H9 (cell line): ENCODE measurements around the gene PLD5. TPM values are rescaled to one million over a fixed set of nuclear protein-coding genes. Genes with fewer than 3 reads are reported as not detected.

Source experiments
- DNase-seq: peaks from one replicate; pipeline ENCODE4 v3.0.0-alpha.2; 2017
- H2AFZ ChIP-seq: one replicate; pipeline ENCODE4 v1.6.1; 2013; ENCODE audit warnings: mild to moderate bottlenecking, low read length, control low read depth, moderate library complexity
- H2AK5ac ChIP-seq: 2 replicates; pipeline ENCODE4 v1.6.1; 2013; ENCODE audit warnings: low read length, control low read depth, mixed read lengths; ENCODE audit not compliant: insufficient read length
- H2BK120ac ChIP-seq: one replicate; pipeline ENCODE4 v1.6.1; 2013; ENCODE audit warnings: low read depth, mild to moderate bottlenecking, low read length, control low read depth, inconsistent platforms; ENCODE audit not compliant: poor library complexity, severe bottlenecking
- H2BK12ac ChIP-seq: 2 replicates; pipeline ENCODE4 v1.6.1; 2013; ENCODE audit warnings: low read length, control low read depth, mixed read lengths, low read depth; ENCODE audit not compliant: insufficient read length
- H2BK15ac ChIP-seq: 2 replicates; pipeline ENCODE4 v1.6.1; 2013; ENCODE audit warnings: low read depth, low read length, control low read depth
- H2BK20ac ChIP-seq: one replicate; pipeline ENCODE4 v1.6.1; 2013; ENCODE audit warnings: low read depth, mild to moderate bottlenecking, low read length, control low read depth, inconsistent platforms; ENCODE audit not compliant: poor library complexity, severe bottlenecking
- H2BK5ac ChIP-seq: 2 replicates; pipeline ENCODE4 v1.6.1; 2013; ENCODE audit warnings: low read length, control low read depth, mixed read lengths; ENCODE audit not compliant: insufficient read length
- H3K14ac ChIP-seq: 2 replicates; pipeline ENCODE4 v1.6.1; 2013; ENCODE audit warnings: low read length, control low read depth; ENCODE audit not compliant: insufficient read depth
- H3K18ac ChIP-seq: 2 replicates; pipeline ENCODE4 v1.6.1; 2013; ENCODE audit warnings: low read depth, mild to moderate bottlenecking, mixed read lengths, low read length, control low read depth; ENCODE audit not compliant: insufficient read length
- H3K23ac ChIP-seq: 2 replicates; pipeline ENCODE4 v1.6.1; 2013; ENCODE audit warnings: low read length, control low read depth, mixed read lengths, low read depth; ENCODE audit not compliant: insufficient read length
- H3K23me2 ChIP-seq: 2 replicates; pipeline ENCODE4 v1.6.1; 2013; ENCODE audit warnings: low read depth, mild to moderate bottlenecking, mixed read lengths, low read length, control low read depth; ENCODE audit not compliant: insufficient read length, poor library complexity, severe bottlenecking
- H3K27ac ChIP-seq: 2 replicates; pipeline ENCODE4 v1.5.1; 2013; ENCODE audit warnings: low read length, control low read depth, mixed read lengths, low read depth; ENCODE audit not compliant: insufficient read length
- H3K27me3 ChIP-seq: 2 replicates; pipeline ENCODE4 v1.6.1; 2013; ENCODE audit warnings: low read length, control low read depth, inconsistent platforms; ENCODE audit not compliant: insufficient read depth
- H3K4ac ChIP-seq: 2 replicates; pipeline ENCODE4 v1.6.1; 2013; ENCODE audit warnings: low read depth, mild to moderate bottlenecking, control low read depth, inconsistent platforms, low read length, moderate library complexity
- H3K4me1 ChIP-seq: 2 replicates; pipeline ENCODE4 v1.6.1; 2013; ENCODE audit warnings: low read length, control low read depth, inconsistent platforms; ENCODE audit not compliant: insufficient read depth
- H3K4me2 ChIP-seq: 2 replicates; pipeline ENCODE4 v1.6.1; 2013; ENCODE audit warnings: low read length, control low read depth, mixed read lengths; ENCODE audit not compliant: insufficient read length, insufficient read depth
- H3K56ac ChIP-seq: 2 replicates; pipeline ENCODE4 v1.6.1; 2013; ENCODE audit warnings: low read depth, mild to moderate bottlenecking, mixed read lengths, low read length, control low read depth; ENCODE audit not compliant: insufficient read length
- H3K79me1 ChIP-seq: 2 replicates; pipeline ENCODE4 v1.6.1; 2013; ENCODE audit warnings: low read depth, mild to moderate bottlenecking, moderate library complexity, low read length, control low read depth, inconsistent platforms; ENCODE audit not compliant: insufficient read depth, poor library complexity, severe bottlenecking
- H3K79me2 ChIP-seq: 2 replicates; pipeline ENCODE4 v1.6.1; 2013; ENCODE audit warnings: low read length, control low read depth, inconsistent platforms; ENCODE audit not compliant: insufficient read depth
- H3K9ac ChIP-seq: 2 replicates; pipeline ENCODE4 v1.6.1; 2013; ENCODE audit warnings: low read length, control low read depth, mixed read lengths; ENCODE audit not compliant: insufficient read length; ENCODE audit errors: extremely low read depth
- H3K9me3 ChIP-seq: one replicate; pipeline ENCODE4 v1.6.1; 2013; ENCODE audit warnings: low read depth, low read length, inconsistent platforms; ENCODE audit not compliant: control insufficient read depth
- H3T11ph ChIP-seq: one replicate; pipeline ENCODE4 v1.6.1; 2013; ENCODE audit warnings: mild to moderate bottlenecking, low read length, control low read depth, inconsistent platforms
- H4K20me1 ChIP-seq: one replicate; pipeline ENCODE4 v1.6.1; 2013; ENCODE audit not compliant: control insufficient read depth, insufficient read length, insufficient read depth
- H4K5ac ChIP-seq: 2 replicates; pipeline ENCODE4 v1.6.1; 2013; ENCODE audit warnings: low read depth, mild to moderate bottlenecking, mixed read lengths, low read length, control low read depth; ENCODE audit not compliant: insufficient read length
- H4K8ac ChIP-seq: replicated peaks from 2 replicates; pipeline ENCODE4 v1.6.1; 2013; ENCODE audit warnings: low read length, control low read depth, mixed read lengths, low read depth; ENCODE audit not compliant: insufficient read length
- H4K91ac ChIP-seq: 2 replicates; pipeline ENCODE4 v1.6.1; 2013; ENCODE audit warnings: low read depth, mild to moderate bottlenecking, moderate library complexity, mixed read lengths, low read length, control low read depth; ENCODE audit not compliant: insufficient read length
- H3K27ac Mint-ChIP-seq, 3 experiments: 2 replicates in 2 of 3; 3 replicates in 1 of 3; pipeline ENCODE4 v1.8.0; 2020 to 2021; ENCODE audit warnings: mixed read lengths in 3 of 3, mild to moderate bottlenecking in 1 of 3, moderate library complexity in 1 of 3
- H3K27me3 Mint-ChIP-seq: 2 replicates; pipeline ENCODE4 v1.8.0; 2021; ENCODE audit warnings: low read depth, mild to moderate bottlenecking, moderate library complexity, mixed read lengths
- H3K36me3 Mint-ChIP-seq, 3 experiments: 2 replicates in 2 of 3; 3 replicates in 1 of 3; pipeline ENCODE4 v1.8.0; 2020 to 2021; ENCODE audit warnings: low read depth in 3 of 3, mixed read lengths in 3 of 3; ENCODE audit not compliant: insufficient read depth in 1 of 3
- H3K4me1 Mint-ChIP-seq, 2 experiments: 2 replicates each; pipeline ENCODE4 v1.8.0; 2020; ENCODE audit warnings: mixed read lengths in 2 of 2
- H3K4me3 Mint-ChIP-seq, 2 experiments: 2 replicates in 1 of 2; 3 replicates in 1 of 2; pipeline ENCODE4 v1.8.0; 2020 to 2021; ENCODE audit warnings: mild to moderate bottlenecking in 2 of 2, mixed read lengths in 2 of 2, moderate library complexity in 1 of 2
- H3K9me3 Mint-ChIP-seq, 2 experiments: 2 replicates in 1 of 2; 3 replicates in 1 of 2; pipeline ENCODE4 v1.8.0; 2020; ENCODE audit warnings: mild to moderate bottlenecking in 2 of 2, mixed read lengths in 2 of 2, moderate library complexity in 1 of 2
- WGBS: extraction: QIAGEN DNeasy Blood & Tissue Kit; methylation state at CpG from one replicate; pipeline ENCODE4 v1.1.7; 2013; ENCODE audit warnings: missing lambda C conversion rate, low lambda C conversion rate, mixed read lengths; ENCODE audit not compliant: insufficient read length; ENCODE audit errors: extremely low coverage; 5-methylcytosine and 5-hydroxymethylcytosine counted together
- total RNA-seq: library from RNA; stranded (reverse); gene quantifications from 2 replicates; pipeline ENCODE4 v1.2.1, GENCODE V29; 2021
- TF ChIP-seq, protein P1 (sequence below): fragments of 200-600 bp; sonication (generic); conservative IDR thresholded peaks from 3 replicates; pipeline ENCODE4 v1.8.0; 2021; ENCODE audit warnings: antibody characterized with exemption, mild to moderate bottlenecking

PLD5 gene
- total RNA-seq, 1 experiment from 2014 or later: 5.2 TPM

DNA sequence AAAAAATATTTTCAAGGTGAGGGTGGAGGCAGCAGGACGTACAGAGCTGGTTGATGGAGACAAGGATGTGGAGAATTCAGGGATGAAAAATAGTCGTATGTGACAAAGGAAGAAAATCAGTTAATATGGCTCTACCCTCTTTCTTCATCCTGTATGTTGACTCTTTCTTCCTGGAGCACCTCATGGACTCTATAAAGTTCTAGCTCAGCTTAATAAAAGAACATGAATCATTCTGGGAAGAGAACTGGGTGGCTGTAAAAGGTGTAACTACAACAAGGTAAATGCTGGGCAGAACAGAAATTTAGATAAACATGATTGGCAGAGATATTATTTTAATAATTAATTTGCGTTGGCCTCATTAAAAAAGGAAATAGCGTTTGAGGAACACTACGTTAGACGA is 283.8 kb downstream of the PLD5 start:
- Histone ChIP-seq H3K27ac (no peak overlapping the region), H3K27me3 (no peaks in the 10 kb centered on the region), H2AFZ (no peak overlapping the region), H2BK20ac (no peak overlapping the region), H4K20me1 (no peaks in the 10 kb centered on the region), H3T11ph (no peak overlapping the region), H2AK5ac (no peak overlapping the region), H3K4me1 (peaks cover 4% of the 10 kb centered on the region), H2BK120ac (no peak overlapping the region), H3K4me2 (no peak overlapping the region), H3K14ac (no peak overlapping the region), H3K56ac (no peak overlapping the region), H4K8ac (no peak overlapping the region), H3K79me2 (no peaks in the 10 kb centered on the region), H3K9ac (no peak overlapping the region), H2BK15ac (no peak overlapping the region), H3K23me2 (no peaks in the 10 kb centered on the region), H3K79me1 (no peaks in the 10 kb centered on the region), H3K9me3 (no peaks in the 10 kb centered on the region), H4K91ac (no peak overlapping the region), H3K18ac (no peak overlapping the region), H2BK5ac (no peak overlapping the region), H2BK12ac (no peak overlapping the region), H3K23ac (no peak overlapping the region), H3K4ac (no peak overlapping the region), H4K5ac (no peak overlapping the region)
- DNase-seq: no peak
- WGBS: 100% methylated on average over 3 of the region's 6 CpGs
- Mint-ChIP-seq H3K27me3 (no peaks in the 10 kb centered on the region), H3K4me3 (no peak overlapping the region), H3K9me3 (no peaks in the 10 kb centered on the region; a peak in 1 of 5 replicates), H3K4me1 (peaks cover 14 to 19% of the 10 kb centered on the region in 2 experiments), H3K27ac (no peak overlapping the region), H3K36me3 (no peaks in the 10 kb centered on the region)
- TF ChIP-seq, protein P1, sequence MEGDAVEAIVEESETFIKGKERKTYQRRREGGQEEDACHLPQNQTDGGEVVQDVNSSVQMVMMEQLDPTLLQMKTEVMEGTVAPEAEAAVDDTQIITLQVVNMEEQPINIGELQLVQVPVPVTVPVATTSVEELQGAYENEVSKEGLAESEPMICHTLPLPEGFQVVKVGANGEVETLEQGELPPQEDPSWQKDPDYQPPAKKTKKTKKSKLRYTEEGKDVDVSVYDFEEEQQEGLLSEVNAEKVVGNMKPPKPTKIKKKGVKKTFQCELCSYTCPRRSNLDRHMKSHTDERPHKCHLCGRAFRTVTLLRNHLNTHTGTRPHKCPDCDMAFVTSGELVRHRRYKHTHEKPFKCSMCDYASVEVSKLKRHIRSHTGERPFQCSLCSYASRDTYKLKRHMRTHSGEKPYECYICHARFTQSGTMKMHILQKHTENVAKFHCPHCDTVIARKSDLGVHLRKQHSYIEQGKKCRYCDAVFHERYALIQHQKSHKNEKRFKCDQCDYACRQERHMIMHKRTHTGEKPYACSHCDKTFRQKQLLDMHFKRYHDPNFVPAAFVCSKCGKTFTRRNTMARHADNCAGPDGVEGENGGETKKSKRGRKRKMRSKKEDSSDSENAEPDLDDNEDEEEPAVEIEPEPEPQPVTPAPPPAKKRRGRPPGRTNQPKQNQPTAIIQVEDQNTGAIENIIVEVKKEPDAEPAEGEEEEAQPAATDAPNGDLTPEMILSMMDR: no peak
